GM06990 (cell line): ENCODE results near the gene SHC3.

Source experiments
- DNase-seq: peaks from one replicate; pipeline ENCODE4 v3.0.0-alpha.2; 2011; ENCODE audit not compliant: insufficient read length; ENCODE audit errors: extremely low read depth
- H3K27me3 ChIP-seq: replicated peaks from 2 replicates; pipeline ENCODE4 v1.6.0; 2011; ENCODE audit warnings: low read length; ENCODE audit not compliant: control insufficient read depth, insufficient read depth
- H3K36me3 ChIP-seq: 2 replicates; pipeline ENCODE4 v1.5.1; 2011; ENCODE audit warnings: low read length; ENCODE audit not compliant: control insufficient read depth, insufficient read depth
- H3K4me3 ChIP-seq: replicated peaks from 2 replicates; pipeline ENCODE4 v1.5.1; 2011; ENCODE audit warnings: low read depth, mild to moderate bottlenecking, control low read depth, low read length
- TF ChIP-seq, protein P1 (sequence below): IDR thresholded peaks from 2 replicates; pipeline ENCODE4 v1.5.1; 2011; ENCODE audit warnings: low read length, control low read depth, mild to moderate bottlenecking, inconsistent platforms; ENCODE audit not compliant: insufficient read depth, poor library complexity, severe bottlenecking

SHC3 gene

DNA sequence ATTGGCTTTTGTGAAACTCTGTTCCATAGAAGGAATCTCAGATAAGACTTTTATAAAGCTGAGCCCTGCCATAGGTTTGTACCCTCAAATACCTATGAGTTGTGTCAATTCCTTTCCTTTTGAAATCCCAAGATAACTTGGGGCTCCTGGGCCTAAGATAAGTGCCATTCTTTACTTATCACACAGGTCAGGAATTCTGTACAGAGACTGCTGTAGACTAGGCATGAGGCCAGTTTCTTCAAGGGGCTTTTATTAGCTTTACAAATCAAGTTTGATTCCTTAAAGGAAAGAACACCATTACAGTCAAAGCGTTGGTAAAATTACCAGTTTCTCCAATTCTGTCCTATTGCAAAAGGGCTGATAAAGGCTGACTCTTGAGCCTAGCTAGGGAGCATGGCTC is 39.2 kb downstream of the SHC3 start:
- TF ChIP-seq, protein P1, sequence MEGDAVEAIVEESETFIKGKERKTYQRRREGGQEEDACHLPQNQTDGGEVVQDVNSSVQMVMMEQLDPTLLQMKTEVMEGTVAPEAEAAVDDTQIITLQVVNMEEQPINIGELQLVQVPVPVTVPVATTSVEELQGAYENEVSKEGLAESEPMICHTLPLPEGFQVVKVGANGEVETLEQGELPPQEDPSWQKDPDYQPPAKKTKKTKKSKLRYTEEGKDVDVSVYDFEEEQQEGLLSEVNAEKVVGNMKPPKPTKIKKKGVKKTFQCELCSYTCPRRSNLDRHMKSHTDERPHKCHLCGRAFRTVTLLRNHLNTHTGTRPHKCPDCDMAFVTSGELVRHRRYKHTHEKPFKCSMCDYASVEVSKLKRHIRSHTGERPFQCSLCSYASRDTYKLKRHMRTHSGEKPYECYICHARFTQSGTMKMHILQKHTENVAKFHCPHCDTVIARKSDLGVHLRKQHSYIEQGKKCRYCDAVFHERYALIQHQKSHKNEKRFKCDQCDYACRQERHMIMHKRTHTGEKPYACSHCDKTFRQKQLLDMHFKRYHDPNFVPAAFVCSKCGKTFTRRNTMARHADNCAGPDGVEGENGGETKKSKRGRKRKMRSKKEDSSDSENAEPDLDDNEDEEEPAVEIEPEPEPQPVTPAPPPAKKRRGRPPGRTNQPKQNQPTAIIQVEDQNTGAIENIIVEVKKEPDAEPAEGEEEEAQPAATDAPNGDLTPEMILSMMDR: no peak
- no peak overlapping the region for H3K4me3 ChIP-seq
- DNase-seq: no peak
- H3K27me3 ChIP-seq: no peaks in the 10 kb centered on the region
- H3K36me3 ChIP-seq: no peaks in the 10 kb centered on the region

DNA sequence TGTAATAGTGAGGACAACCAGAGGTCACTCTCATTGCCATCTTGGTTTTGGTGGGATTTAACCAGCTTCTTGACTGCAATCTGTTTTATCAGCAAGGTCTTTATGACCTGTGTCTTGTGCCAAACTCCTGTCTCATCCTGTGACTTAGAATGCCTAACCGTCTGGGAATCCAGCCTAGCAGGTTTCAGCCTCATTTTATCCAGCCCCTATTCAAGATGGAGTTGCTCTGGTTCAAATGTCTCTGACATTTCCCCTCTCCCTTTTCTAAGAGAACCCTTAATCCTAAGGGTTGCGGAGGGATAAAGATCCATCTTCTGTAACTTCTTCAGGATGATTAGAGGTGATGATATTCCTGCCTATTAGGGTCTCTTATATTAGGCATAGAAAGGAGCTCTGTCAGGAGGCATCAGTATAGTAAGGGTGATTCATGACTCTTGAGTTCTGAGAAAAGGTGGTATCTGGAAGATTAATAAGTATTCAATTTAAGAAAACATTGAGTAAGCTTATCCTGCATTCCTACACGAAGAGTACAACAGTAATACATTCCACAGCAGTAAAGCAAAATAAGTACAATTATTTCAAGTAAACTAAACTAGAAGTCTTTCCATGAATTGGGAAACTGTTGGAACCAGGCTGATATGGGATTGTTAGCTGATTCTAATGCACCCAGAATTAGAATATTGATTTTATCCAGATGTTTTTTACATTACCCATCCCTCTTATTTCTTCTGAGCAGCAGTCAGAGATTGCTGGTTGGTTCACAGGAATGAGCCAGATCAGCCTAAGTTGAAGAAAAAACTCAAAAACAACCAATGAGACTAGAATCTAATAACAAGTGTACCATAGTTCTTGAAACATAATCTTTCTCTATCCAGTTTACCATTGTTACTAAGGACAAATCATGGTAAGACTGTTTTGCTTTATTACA is 39.9 kb downstream of the SHC3 start:
- no peak for DNase-seq
- Histone ChIP-seq H3K4me3 (no peak overlapping the region), H3K36me3 (no peaks in the 10 kb centered on the region), H3K27me3 (no peaks in the 10 kb centered on the region)
- TF ChIP-seq, protein P1: no peak

DNA sequence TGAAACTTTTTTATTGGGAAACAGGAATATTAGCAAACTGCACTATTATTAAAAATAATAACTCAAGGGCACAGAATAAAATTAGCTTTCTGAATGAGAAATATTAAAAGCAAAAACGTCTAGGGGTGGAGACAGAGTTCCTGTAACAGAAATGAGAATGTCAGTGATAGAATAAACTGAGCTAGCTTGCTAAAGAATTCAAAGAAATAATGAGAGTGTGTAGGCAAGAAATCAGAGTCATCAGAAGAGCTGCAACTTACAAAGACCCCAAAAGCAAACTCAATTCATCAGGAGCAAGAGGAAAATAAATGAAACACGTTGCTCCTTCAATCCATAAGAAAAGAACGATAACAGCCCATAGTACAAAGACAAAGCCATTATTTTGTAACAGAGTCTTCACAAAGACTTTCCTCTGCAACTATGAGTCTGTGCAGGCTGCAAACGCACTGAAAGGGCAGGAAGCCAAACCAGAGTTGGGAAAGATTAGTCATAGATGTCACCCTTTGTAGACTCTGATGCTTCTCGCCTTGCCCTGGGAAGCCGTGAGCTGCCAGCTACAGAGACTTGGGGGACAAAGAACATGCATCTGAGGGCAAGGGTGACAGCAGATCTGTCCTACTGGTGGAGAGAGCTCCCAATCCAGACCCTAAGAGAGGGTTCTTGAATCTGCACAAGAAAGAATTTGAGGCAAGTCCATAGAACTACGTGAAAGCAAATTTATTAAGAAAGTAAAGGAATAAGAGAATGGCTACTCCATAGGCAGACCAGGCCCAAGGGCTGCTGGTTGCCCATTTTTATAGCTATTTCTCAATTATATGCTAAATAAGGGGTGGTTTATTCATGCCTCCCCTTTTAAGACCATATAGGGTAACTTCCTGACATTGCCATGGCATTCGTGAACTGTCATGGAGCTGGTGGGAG is 40.8 kb downstream of the SHC3 start:
- DNase-seq: no peak

DNA sequence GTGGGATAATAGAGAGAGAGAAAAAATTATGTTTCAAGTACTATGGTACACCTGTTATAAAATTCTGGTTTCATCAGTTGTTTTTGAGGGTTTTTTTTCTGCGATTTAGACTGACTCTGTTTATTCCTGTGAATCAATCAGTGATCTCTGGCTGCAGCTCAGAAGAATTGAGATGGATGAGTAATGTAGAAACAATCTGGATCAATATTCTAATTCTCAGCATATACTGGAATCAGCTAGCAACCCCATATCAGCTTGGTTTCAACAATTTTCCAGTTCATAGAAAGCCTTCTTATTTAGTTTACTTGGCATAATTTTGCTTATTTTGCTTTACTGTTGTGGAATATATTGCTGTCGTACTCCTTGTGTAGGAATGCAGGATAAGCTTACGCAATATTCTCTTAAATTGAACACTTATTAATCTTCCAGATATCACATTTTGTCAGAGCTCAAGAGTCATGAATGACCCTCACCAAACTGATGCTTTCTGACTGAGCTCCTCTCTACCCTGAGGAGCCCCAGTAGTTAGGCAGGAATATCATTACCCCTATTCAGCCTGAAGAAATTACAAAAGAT is 42.9 kb downstream of the SHC3 start:
- TF ChIP-seq, protein P1: no peak
- H3K27me3 ChIP-seq: no peaks in the 10 kb centered on the region
- no peak for DNase-seq
- H3K4me3 ChIP-seq: no peak overlapping the region
- no peaks in the 10 kb centered on the region for H3K36me3 ChIP-seq

More for the DNA sequence above, 40.8 kb downstream of the SHC3 start:
- TF ChIP-seq, protein P1: no peak
- Histone ChIP-seq H3K4me3 (no peak overlapping the region), H3K27me3 (no peaks in the 10 kb centered on the region), H3K36me3 (no peaks in the 10 kb centered on the region)

DNA sequence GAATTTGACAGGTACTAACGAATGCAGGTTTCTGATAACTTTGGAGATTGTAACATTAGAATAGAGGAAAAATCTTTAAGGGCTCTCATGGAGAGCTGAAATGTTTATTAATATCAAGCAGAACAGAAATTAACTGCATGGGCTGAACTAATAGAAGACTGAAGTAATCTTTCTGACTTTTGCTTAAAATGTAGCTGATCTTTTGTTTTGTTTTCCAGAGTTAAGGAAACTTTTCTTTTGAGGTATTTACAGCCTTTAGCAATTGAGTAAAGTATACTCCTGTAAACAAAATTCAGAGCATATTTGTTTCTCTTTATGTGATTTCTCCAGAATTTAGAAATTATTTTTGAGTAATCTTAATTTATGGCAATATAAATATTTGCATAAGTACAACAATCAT is 43.9 kb downstream of the SHC3 start:
- DNase-seq: no peak
- H3K27me3 ChIP-seq: no peaks in the 10 kb centered on the region
- TF ChIP-seq, protein P1: no peak

More for the DNA sequence above, 43.9 kb downstream of the SHC3 start:
- Histone ChIP-seq H3K36me3 (no peaks in the 10 kb centered on the region), H3K4me3 (no peak overlapping the region)
